KMS-11 (cell line): ENCODE results near the gene AQP5.

ENCODE experiments used
- H2AFZ ChIP-seq: fragments of 200-600 bp; sonication (generic); 2 replicates; pipeline ENCODE4 v1.6.1; 2016; ENCODE audit warnings: antibody characterized with exemption, mixed run types, low read depth
- H3K27ac ChIP-seq: fragments of 200-600 bp; sonication (generic); 2 replicates; pipeline ENCODE4 v1.6.1; 2016; ENCODE audit warnings: mild to moderate bottlenecking, mixed run types
- H3K27me3 ChIP-seq: fragments of 200-600 bp; sonication (generic); 2 replicates; pipeline ENCODE4 v1.6.1; 2017; ENCODE audit warnings: mild to moderate bottlenecking, low read depth, mixed run types, moderate library complexity; ENCODE audit not compliant: insufficient read depth
- H3K36me3 ChIP-seq: fragments of 200-600 bp; sonication (generic); 2 replicates; pipeline ENCODE4 v1.6.1; 2017; ENCODE audit warnings: mild to moderate bottlenecking, mixed run types; ENCODE audit not compliant: insufficient read depth
- H3K4me1 ChIP-seq: fragments of 200-600 bp; sonication (generic); 2 replicates; pipeline ENCODE4 v1.6.1; 2016; ENCODE audit warnings: mild to moderate bottlenecking, low read depth, mixed run types; ENCODE audit not compliant: poor library complexity, severe bottlenecking
- H3K4me2 ChIP-seq: fragments of 200-600 bp; sonication (generic); 2 replicates; pipeline ENCODE4 v1.7.0; 2016; ENCODE audit warnings: mild to moderate bottlenecking, mixed run types
- H3K4me3 ChIP-seq: fragments of 200-600 bp; sonication (generic); IDR thresholded peaks from 2 replicates; pipeline ENCODE4 v1.6.1; 2017; ENCODE audit warnings: low read depth, low read length, mixed read lengths; ENCODE audit not compliant: insufficient read depth
- H3K79me2 ChIP-seq: fragments of 200-600 bp; sonication (generic); 2 replicates; pipeline ENCODE4 v1.6.1; 2016; ENCODE audit warnings: low read depth, mixed run types; ENCODE audit not compliant: insufficient read depth
- H3K9ac ChIP-seq: fragments of 200-600 bp; sonication (generic); 2 replicates; pipeline ENCODE4 v1.6.1; 2016; ENCODE audit warnings: mild to moderate bottlenecking, mixed run types
- H4K20me1 ChIP-seq: fragments of 200-600 bp; sonication (generic); 2 replicates; pipeline ENCODE4 v1.6.1; 2016; ENCODE audit warnings: mild to moderate bottlenecking, mixed run types; ENCODE audit not compliant: insufficient read depth
- CTCF ChIP-seq: fragments of 200-600 bp; sonication (generic); conservative IDR thresholded peaks from 2 replicates; pipeline ENCODE4 v1.6.1; 2017; ENCODE audit warnings: low read depth, mild to moderate bottlenecking, antibody characterized with exemption, low read length, moderate library complexity, mixed read lengths

AQP5 gene

GRCh38 chr12:49960474-49961110 is 1.1 kb upstream of the AQP5 start:
- Histone ChIP-seq H3K27me3 (peaks cover 61% of the 10 kb centered on the region), H3K4me2 (no peak overlapping the region), H3K27ac (no peak overlapping the region), H3K4me3 (no peak overlapping the region), H3K9ac (no peak overlapping the region), H3K79me2 (no peaks in the 10 kb centered on the region), H4K20me1 (no peaks in the 10 kb centered on the region), H2AFZ (no peak overlapping the region), H3K36me3 (no peaks in the 10 kb centered on the region), H3K4me1 (no peaks in the 10 kb centered on the region)
- TF ChIP-seq CTCF, result no peak

GRCh38 chr12:49961993-49962764 is 507 bp downstream of the AQP5 start:
- Histone ChIP-seq H3K27me3 (peaks cover 72% of the 10 kb centered on the region), H3K9ac (no peak overlapping the region), H3K4me2 (no peak overlapping the region)

GRCh38 chr12:49962861-49963765 is 1.4 kb downstream of the AQP5 start:
- Histone ChIP-seq H3K4me3 (no peak overlapping the region), H3K4me1 (peaks cover 7% of the 10 kb centered on the region), H3K36me3 (no peaks in the 10 kb centered on the region), H3K4me2 (no peak overlapping the region), H3K27me3 (peaks cover 68% of the 10 kb centered on the region), H3K9ac (no peak overlapping the region), H3K79me2 (no peaks in the 10 kb centered on the region), H4K20me1 (no peaks in the 10 kb centered on the region), H3K27ac (no peak overlapping the region), H2AFZ (no peak overlapping the region)
- no peak for TF ChIP-seq CTCF

More at GRCh38 chr12:49961993-49962764, 507 bp downstream of the AQP5 start:
- Histone ChIP-seq H3K4me3 (no peak overlapping the region), H3K79me2 (no peaks in the 10 kb centered on the region), H4K20me1 (no peaks in the 10 kb centered on the region), H3K27ac (no peak overlapping the region), H3K4me1 (peaks cover 4% of the 10 kb centered on the region), H2AFZ (no peak overlapping the region), H3K36me3 (no peaks in the 10 kb centered on the region)
- TF ChIP-seq CTCF, result no peak

GRCh38 chr12:49963976-49964815 is 2.5 kb downstream of the AQP5 start:
- no peak overlapping the region for H3K4me2 ChIP-seq
- no peak overlapping the region for H3K9ac ChIP-seq
- TF ChIP-seq CTCF, result no peak
- no peak overlapping the region for H3K4me3 ChIP-seq
- H3K27me3 ChIP-seq, result peaks cover 67% of the 10 kb centered on the region
- peaks cover 7% of the 10 kb centered on the region for H3K4me1 ChIP-seq
- no peaks in the 10 kb centered on the region for H3K36me3 ChIP-seq
- H2AFZ ChIP-seq, result no peak overlapping the region
- H4K20me1 ChIP-seq, result no peaks in the 10 kb centered on the region
- no peaks in the 10 kb centered on the region for H3K79me2 ChIP-seq
- H3K27ac ChIP-seq, result no peak overlapping the region
